ENCODE measurements around the gene HCFC1. TPM values are rescaled to one million over a fixed set of nuclear protein-coding genes. Genes with fewer than 3 reads are reported as not detected.

The HCFC1 gene
- total and polyA plus RNA-seq, 3 experiments from 2014 or later = 12.4 to 156 (median 152) TPM

DNA sequence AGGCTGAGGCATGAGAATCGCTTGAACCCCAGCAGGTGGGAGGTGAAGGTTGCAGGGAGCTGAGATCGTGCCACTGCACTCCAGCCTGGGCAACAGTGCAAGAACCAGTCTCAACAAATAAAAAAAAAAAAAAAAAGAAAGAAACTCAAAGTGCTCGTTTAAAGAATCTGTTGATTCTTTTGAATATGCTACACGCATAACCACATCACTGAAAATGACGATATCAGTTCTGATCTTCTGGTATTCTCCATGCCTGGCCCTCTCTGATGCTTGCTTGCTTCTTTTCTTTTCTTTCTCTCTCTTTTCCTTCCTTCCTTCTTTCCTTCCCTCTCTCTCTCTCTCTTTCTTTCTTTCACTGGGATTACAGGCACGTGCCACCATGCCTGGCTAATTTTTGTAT lies 59.8 kb downstream of the HCFC1 start:
- ChIA-PET POLR2A (interaction anchor here (0.7 kb wide), 1 partner anchor 60 kb away, joined by 4 read pairs; no protein-coding TSS in a partner anchor), CTCF (interaction anchor here (0.9 to 1.5 kb wide), 3 partner anchors 23 to 148 kb away, joined by 3 to 4 read pairs (median 3); partner anchors contain the start of gene NAA10)
- Histone ChIP-seq H3K4me1 (ENCODE audit: insufficient read depth, low read length) (peaks cover 6% of the 10 kb centered on the region), H3K36me3 (ENCODE audit: insufficient read depth, low read length) (no peaks in the 10 kb centered on the region), H3K27me3 (ENCODE audit: insufficient read depth, low read length, poor library complexity, severe bottlenecking) (no peaks in the 10 kb centered on the region), H3K9me3 (ENCODE audit: low read length) (no peaks in the 10 kb centered on the region), H3K27ac (ENCODE audit: low read depth, low read length) (no peak overlapping the region), H3K4me3 (ENCODE audit: low read length) (no peak overlapping the region)
- Mint-ChIP-seq H3K4me1 (peaks cover 2 to 15% (median 13%) of the 10 kb centered on the region in 3 donors), H3K9me3 (peaks cover 0 to 2% (median 0%) of the 10 kb centered on the region in 5 donors), H3K27ac (peak overlapping the region in 2 of 8 donors; percentile 1 to 70), H3K27me3 (peaks cover 0 to 5% of the 10 kb centered on the region in 2 donors), H3K36me3 (peaks cover 0 to 46% (median 2%) of the 10 kb centered on the region in 3 donors), H3K4me3 (no peak overlapping the region)
- peak in 1 of 5 donors; percentile 36 for DNase-seq

DNA sequence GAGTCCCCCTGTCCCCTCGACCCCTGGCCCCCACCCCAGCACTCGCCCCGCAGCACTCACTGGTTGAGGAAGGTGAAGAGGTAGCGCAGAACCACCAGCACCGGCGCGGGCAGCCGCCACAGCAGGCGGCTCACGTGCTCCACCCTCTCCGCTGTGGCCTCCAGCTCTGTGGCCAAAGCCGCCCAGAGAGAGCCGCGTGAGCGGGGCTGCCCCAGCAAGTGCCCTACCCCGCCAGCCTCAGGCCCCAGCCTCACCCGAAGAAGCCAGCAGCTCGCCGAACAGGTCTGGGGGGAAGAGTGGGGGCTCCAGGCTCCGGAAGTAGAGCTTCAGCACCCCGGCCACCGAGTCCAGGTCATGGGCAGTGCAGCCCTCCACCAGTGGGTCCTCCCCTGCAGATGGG lies 61.2 kb downstream of the HCFC1 start:
- Histone ChIP-seq H3K27ac (ENCODE audit: low read depth, low read length) (no peak overlapping the region), H3K4me1 (ENCODE audit: insufficient read depth, low read length) (peaks cover 13% of the 10 kb centered on the region), H3K27me3 (ENCODE audit: insufficient read depth, low read length, poor library complexity, severe bottlenecking) (no peaks in the 10 kb centered on the region), H3K36me3 (ENCODE audit: insufficient read depth, low read length) (no peaks in the 10 kb centered on the region), H3K4me3 (ENCODE audit: low read length) (no peak overlapping the region), H3K9me3 (ENCODE audit: low read length) (no peaks in the 10 kb centered on the region)
- Mint-ChIP-seq H3K27me3 (peaks cover 0 to 5% of the 10 kb centered on the region in 2 donors), H3K36me3 (peaks cover 0 to 37% (median 2%) of the 10 kb centered on the region in 3 donors), H3K4me3 (no peak overlapping the region), H3K9me3 (peaks cover 0 to 2% (median 0%) of the 10 kb centered on the region in 5 donors), H3K4me1 (peaks cover 11 to 17% (median 17%) of the 10 kb centered on the region in 3 donors), H3K27ac (no peak overlapping the region)
- ChIA-PET POLR2A (no interaction called here), CTCF (interaction anchor here (0.8 to 1.5 kb wide), 3 partner anchors 13 to 37 kb away, joined by 3 to 5 read pairs (median 3); no protein-coding TSS in a partner anchor)
- no peak for DNase-seq

DNA sequence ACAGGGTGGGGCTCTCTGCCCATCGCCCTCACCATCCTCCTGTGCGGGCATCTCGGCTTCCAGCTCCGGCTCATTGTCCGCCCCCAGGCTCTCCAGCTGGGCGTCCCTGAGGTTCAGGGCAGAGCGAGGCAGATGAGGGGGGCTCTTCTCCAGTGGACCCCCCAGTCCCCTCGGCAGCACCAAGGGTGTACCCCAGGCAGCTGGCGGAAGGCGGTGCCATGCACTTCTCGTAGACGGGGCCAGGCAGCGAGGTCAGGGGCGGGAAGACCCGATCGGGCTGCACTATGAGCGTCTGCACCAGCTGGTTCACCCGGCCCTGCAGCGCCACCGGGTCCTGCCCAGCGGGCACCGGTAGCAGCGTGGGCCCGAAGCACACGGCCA lies 61.6 kb downstream of the HCFC1 start:
- H3K4me1 Mint-ChIP-seq = peaks cover 12 to 20% (median 17%) of the 10 kb centered on the region in 3 donors
- H3K27me3 Mint-ChIP-seq = peaks cover 0 to 5% of the 10 kb centered on the region in 2 donors
- peaks cover 0 to 2% (median 0%) of the 10 kb centered on the region in 5 donors for H3K9me3 Mint-ChIP-seq
- H3K36me3 Mint-ChIP-seq = peaks cover 0 to 37% (median 2%) of the 10 kb centered on the region in 3 donors
- no peaks in the 10 kb centered on the region for H3K27me3 ChIP-seq (ENCODE audit: insufficient read depth, low read length, poor library complexity, severe bottlenecking)
- no peaks in the 10 kb centered on the region for H3K36me3 ChIP-seq (ENCODE audit: insufficient read depth, low read length)
- CTCF ChIA-PET = no interaction called here
- no peak for DNase-seq
- H3K27ac Mint-ChIP-seq = no peak overlapping the region
- no peaks in the 10 kb centered on the region for H3K9me3 ChIP-seq (ENCODE audit: low read length)
- H3K27ac ChIP-seq (ENCODE audit: low read depth, low read length) = no peak overlapping the region
- no peak overlapping the region for H3K4me3 Mint-ChIP-seq
- H3K4me3 ChIP-seq (ENCODE audit: low read length) = no peak overlapping the region
- peaks cover 16% of the 10 kb centered on the region for H3K4me1 ChIP-seq (ENCODE audit: insufficient read depth, low read length)
- POLR2A ChIA-PET = interaction anchor here (0.5 kb wide), 1 partner anchor 10 kb away, joined by 3 read pairs; no protein-coding TSS in a partner anchor

DNA sequence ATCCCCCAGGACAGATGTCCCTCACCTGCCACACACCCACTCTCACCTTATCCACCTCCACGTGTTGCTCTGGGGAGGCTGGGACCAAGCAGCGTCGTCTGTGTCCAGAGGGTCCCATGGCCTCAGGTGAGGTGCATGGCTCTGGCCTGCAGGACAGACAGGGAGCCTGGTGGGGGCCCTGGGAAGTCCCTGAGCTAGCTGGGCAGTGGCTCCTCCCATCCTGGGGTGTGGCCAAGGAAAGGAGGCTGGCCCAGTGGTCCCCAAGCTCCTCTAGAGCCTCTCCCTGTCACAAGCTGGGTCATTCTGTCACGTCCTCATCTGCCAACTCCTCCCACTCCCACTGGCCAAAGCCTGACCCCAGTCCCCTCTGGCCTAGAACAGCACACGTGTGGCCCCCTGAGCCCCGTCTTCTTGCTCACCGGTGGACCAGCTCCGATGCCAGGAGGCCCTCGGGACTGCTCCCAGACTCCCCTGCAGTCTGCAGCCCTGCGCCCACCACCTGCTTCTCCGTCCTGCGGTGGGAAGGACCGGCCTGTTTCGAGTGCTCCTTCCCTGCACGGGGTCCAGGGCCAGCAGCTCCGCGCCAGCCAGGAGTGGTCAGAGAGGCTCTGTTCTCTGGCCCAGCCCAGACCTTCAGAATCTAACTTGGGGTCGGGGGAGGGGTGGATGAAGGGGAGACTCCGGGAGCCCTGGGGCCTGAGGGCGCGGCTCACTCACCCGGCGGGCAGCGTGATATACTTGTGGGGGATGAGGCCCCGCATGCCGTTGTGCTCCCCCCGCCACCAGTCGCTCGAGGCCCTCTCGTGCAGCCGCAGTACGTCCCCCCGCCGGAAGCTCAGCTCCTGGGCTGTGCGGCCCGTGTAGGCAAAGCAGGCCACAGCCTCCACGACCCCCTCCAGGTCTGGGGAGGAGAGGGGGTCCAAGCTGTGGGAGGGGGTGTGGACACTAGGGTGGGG lies 62.3 kb downstream of the HCFC1 start:
- no peak for DNase-seq
- Histone ChIP-seq H3K9me3 (ENCODE audit: low read length) (no peaks in the 10 kb centered on the region), H3K4me1 (ENCODE audit: insufficient read depth, low read length) (peaks cover 20% of the 10 kb centered on the region), H3K27me3 (ENCODE audit: insufficient read depth, low read length, poor library complexity, severe bottlenecking) (no peaks in the 10 kb centered on the region), H3K4me3 (ENCODE audit: low read length) (no peak overlapping the region), H3K27ac (ENCODE audit: low read depth, low read length) (no peak overlapping the region), H3K36me3 (ENCODE audit: insufficient read depth, low read length) (no peaks in the 10 kb centered on the region)
- Mint-ChIP-seq H3K4me1 (peaks cover 14 to 24% (median 21%) of the 10 kb centered on the region in 3 donors), H3K27me3 (peaks cover 0 to 3% of the 10 kb centered on the region in 2 donors), H3K9me3 (peaks cover 0 to 2% (median 0%) of the 10 kb centered on the region in 5 donors), H3K36me3 (peaks cover 0 to 32% (median 2%) of the 10 kb centered on the region in 3 donors), H3K27ac (peak overlapping the region in 1 of 8 donors; percentile 33), H3K4me3 (no peak overlapping the region)
- POLR2A ChIA-PET = interaction anchor here (0.5 to 1.3 kb wide), 2 partner anchors 10 to 115 kb away, joined by 3 read pairs; partner anchors contain the start of genes IDH3G and SSR4
- CTCF ChIA-PET = no interaction called here

DNA sequence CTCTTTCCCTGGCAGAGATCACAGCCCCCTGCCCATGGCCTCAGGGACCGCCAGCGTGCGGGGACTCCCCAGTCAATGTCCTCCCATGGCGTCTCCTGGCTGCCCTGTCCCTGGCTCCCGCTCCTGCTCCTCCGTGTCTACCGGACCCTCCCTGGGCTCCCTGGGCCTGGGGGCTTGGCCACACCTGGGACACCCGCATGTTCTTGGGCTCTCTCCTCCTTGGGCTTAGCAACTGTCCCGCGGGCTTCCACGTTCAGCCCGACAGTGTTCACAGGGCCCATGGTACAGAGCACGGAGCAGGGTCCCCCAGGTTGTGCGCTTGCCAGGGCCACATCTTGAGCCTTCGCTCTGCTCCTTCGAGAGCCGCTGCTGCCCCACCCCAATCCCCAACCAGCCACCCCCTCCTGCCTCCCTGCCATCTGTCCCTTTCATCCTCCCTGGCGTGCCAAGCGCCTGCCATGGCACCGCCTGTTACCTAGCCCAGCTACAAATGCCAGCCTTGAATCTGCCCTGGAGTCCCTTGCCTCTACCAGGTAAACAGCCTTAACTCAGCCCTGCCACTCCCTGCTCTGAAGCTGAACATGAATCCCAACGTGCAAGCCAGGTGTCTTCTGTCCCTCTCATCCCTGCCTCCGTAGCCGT lies 63.3 kb downstream of the HCFC1 start:
- no peak overlapping the region for H3K27ac ChIP-seq (ENCODE audit: low read depth, low read length)
- peaks cover 26% of the 10 kb centered on the region for H3K4me1 ChIP-seq (ENCODE audit: insufficient read depth, low read length)
- no peaks in the 10 kb centered on the region for H3K27me3 ChIP-seq (ENCODE audit: insufficient read depth, low read length, poor library complexity, severe bottlenecking)
- peak overlapping the region in 3 of 8 donors; percentile 45 to 84 (median 78) for H3K27ac Mint-ChIP-seq
- H3K9me3 ChIP-seq (ENCODE audit: low read length) = no peaks in the 10 kb centered on the region
- DNase-seq = no peak
- H3K4me3 Mint-ChIP-seq = no peak overlapping the region
- peaks cover 0 to 28% (median 2%) of the 10 kb centered on the region in 3 donors for H3K36me3 Mint-ChIP-seq
- no peaks in the 10 kb centered on the region for H3K36me3 ChIP-seq (ENCODE audit: insufficient read depth, low read length)
- peaks cover 0 to 3% of the 10 kb centered on the region in 2 donors for H3K27me3 Mint-ChIP-seq
- no peak overlapping the region for H3K4me3 ChIP-seq (ENCODE audit: low read length)
- peaks cover 0 to 2% (median 0%) of the 10 kb centered on the region in 5 donors for H3K9me3 Mint-ChIP-seq
- POLR2A ChIA-PET = interaction anchor here (1.3 kb wide), 1 partner anchor 114 kb away, joined by 3 read pairs; the partner anchor contains the start of genes IDH3G and SSR4
- H3K4me1 Mint-ChIP-seq = peaks cover 21 to 33% (median 29%) of the 10 kb centered on the region in 3 donors
- CTCF ChIA-PET = interaction anchor here (0.9 kb wide), 1 partner anchor 39 kb away, joined by 3 read pairs; no protein-coding TSS in a partner anchor

DNA sequence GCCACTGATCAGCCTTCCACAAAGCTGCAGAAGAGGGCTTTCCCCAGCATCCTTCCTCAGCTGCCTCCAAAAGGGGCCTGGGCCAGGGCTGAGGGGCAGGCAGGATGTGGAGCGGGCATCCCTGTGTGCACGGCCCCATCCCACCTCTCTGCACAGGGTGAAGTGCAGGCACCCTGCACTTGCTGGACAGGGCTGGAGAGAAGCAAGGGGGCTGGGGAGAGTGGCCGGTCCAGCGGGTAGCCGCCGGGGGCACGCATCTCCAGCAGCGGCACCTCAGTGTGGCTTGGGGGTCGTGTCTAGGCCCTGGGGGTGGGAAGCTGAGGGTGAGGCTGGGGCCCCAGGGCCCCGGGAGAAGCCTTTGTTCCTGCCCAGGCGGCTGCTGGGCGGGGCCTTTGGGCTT lies 64.2 kb downstream of the HCFC1 start:
- no peak overlapping the region for H3K27ac ChIP-seq (ENCODE audit: low read depth, low read length)
- Mint-ChIP-seq H3K9me3 (peaks cover 0 to 2% (median 0%) of the 10 kb centered on the region in 5 donors), H3K27ac (peak overlapping the region in 2 of 8 donors; percentile 56 to 70), H3K27me3 (peaks cover 0 to 3% of the 10 kb centered on the region in 2 donors), H3K36me3 (peaks cover 0 to 27% (median 2%) of the 10 kb centered on the region in 3 donors), H3K4me1 (peaks cover 25 to 39% (median 33%) of the 10 kb centered on the region in 3 donors), H3K4me3 (no peak overlapping the region)
- POLR2A ChIA-PET = interaction anchor here (0.8 to 2.9 kb wide), 5 partner anchors 15 to 113 kb away, joined by 3 to 21 read pairs (median 6); partner anchors contain the start of genes IDH3G, NAA10 and SSR4
- no peaks in the 10 kb centered on the region for H3K27me3 ChIP-seq (ENCODE audit: insufficient read depth, low read length, poor library complexity, severe bottlenecking)
- no peak for DNase-seq
- no peaks in the 10 kb centered on the region for H3K36me3 ChIP-seq (ENCODE audit: insufficient read depth, low read length)
- no peaks in the 10 kb centered on the region for H3K9me3 ChIP-seq (ENCODE audit: low read length)
- peaks cover 26% of the 10 kb centered on the region for H3K4me1 ChIP-seq (ENCODE audit: insufficient read depth, low read length)
- no peak overlapping the region for H3K4me3 ChIP-seq (ENCODE audit: low read length)
- CTCF ChIA-PET = interaction anchor here (0.9 kb wide), 1 partner anchor 40 kb away, joined by 3 read pairs; no protein-coding TSS in a partner anchor

DNA sequence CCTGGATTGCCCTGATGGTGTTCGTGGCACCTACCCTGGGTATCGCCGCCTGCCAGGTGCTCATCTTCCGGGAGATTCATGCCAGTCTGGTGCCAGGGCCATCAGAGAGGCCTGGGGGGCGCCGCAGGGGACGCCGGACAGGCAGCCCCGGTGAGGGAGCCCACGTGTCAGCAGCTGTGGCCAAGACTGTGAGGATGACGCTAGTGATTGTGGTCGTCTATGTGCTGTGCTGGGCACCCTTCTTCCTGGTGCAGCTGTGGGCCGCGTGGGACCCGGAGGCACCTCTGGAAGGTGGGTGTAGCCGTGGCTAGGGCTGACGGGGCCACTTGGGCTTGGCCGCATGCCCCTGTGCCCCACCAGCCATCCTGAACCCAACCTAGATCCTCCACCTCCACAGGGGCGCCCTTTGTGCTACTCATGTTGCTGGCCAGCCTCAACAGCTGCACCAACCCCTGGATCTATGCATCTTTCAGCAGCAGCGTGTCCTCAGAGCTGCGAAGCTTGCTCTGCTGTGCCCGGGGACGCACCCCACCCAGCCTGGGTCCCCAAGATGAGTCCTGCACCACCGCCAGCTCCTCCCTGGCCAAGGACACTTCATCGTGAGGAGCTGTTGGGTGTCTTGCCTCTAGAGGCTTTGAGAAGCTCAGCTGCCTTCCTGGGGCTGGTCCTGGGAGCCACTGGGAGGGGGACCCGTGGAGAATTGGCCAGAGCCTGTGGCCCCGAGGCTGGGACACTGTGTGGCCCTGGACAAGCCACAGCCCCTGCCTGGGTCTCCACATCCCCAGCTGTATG lies 65.3 kb downstream of the HCFC1 start:
- ChIA-PET CTCF (interaction anchor here (0.9 to 1.9 kb wide), 5 partner anchors 17 to 41 kb away, joined by 3 to 5 read pairs (median 3); no protein-coding TSS in a partner anchor), POLR2A (interaction anchor here (0.8 to 2.9 kb wide), 6 partner anchors 16 to 112 kb away, joined by 3 to 21 read pairs (median 8); partner anchors contain the start of genes ARHGAP4, IDH3G, NAA10 and SSR4)

More for the DNA sequence above, 65.3 kb downstream of the HCFC1 start:
- peaks cover 29 to 42% (median 34%) of the 10 kb centered on the region in 3 donors for H3K4me1 Mint-ChIP-seq
- H3K9me3 Mint-ChIP-seq = peaks cover 0 to 2% (median 0%) of the 10 kb centered on the region in 5 donors
- H3K9me3 ChIP-seq (ENCODE audit: low read length) = no peaks in the 10 kb centered on the region
- H3K36me3 ChIP-seq (ENCODE audit: insufficient read depth, low read length) = no peaks in the 10 kb centered on the region
- no peaks in the 10 kb centered on the region for H3K27me3 ChIP-seq (ENCODE audit: insufficient read depth, low read length, poor library complexity, severe bottlenecking)
- no peak overlapping the region for H3K27ac ChIP-seq (ENCODE audit: low read depth, low read length)
- peaks cover 28% of the 10 kb centered on the region for H3K4me1 ChIP-seq (ENCODE audit: insufficient read depth, low read length)
- DNase-seq = peak; percentile 24 to 66 (median 32)
- H3K36me3 Mint-ChIP-seq = peaks cover 0 to 21% (median 0%) of the 10 kb centered on the region in 3 donors
- H3K4me3 ChIP-seq (ENCODE audit: low read length) = no peak overlapping the region
- peak overlapping the region in 5 of 7 donors; percentile 20 to 84 (median 46) for H3K4me3 Mint-ChIP-seq
- peak overlapping the region; percentile 16 to 90 (median 84) for H3K27ac Mint-ChIP-seq
- H3K27me3 Mint-ChIP-seq = no peaks in the 10 kb centered on the region

All from CD8-positive, alpha-beta memory T cell (primary cell).